ENCODE measurements around the gene ZNF467.

Gene ZNF467

GRCh38 chr7:149770728-149771636 is 2.4 kb downstream of the ZNF467 start:
- DNase-seq = no peak

DNA sequence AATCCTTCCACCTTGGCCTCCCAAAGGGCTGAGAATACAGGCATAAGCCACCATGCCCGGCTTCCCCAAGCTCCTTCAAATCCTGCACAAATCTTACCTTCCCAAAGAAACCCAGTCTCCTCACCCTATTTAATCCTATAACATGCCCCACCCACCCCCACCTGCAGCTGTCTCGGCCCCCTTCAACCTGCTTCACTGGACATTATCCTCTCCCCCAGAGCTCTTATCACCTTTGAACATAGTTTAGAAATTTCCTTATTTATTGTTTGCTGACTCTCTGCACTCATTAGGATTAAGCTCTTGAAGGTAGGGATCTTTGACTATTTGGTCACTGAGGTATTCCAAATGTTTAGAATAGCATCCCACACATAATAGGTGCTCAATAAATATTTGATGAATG is 3.5 kb downstream of the ZNF467 start:
- DNase-seq = no peak

GRCh38 chr7:149768931-149769330 is 4.5 kb downstream of the ZNF467 start:
- DNase-seq = no peak

GRCh38 chr7:149767068-149767467 is 6.3 kb downstream of the ZNF467 start:
- no peak for DNase-seq

DNA sequence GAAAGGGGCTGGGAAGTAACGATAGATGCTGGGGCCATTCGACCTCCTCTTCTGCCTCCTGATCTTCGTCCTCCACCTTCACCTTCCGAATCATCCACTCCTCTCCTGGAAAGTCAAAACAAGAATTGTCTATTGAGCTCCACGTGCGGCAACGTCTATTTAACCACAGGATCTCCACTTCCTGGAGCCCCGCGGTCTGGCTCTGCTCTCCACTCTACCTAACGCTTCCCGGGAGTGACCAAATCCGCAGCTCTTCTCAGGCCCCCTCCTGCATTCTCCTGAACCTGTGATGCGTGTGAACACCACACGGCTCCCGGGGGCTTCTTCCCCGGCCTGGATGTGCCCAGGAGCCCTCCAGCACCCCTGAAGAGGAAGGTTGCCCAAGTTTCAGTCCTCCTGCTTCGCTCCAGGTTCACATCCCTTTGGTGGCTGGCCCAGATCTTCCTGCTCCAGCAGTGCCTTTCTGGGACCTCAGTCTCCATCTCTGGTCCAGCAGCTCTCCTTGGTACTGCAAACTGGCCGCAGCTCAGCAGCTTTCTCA is 7.2 kb downstream of the ZNF467 start:
- no peak for DNase-seq

DNA sequence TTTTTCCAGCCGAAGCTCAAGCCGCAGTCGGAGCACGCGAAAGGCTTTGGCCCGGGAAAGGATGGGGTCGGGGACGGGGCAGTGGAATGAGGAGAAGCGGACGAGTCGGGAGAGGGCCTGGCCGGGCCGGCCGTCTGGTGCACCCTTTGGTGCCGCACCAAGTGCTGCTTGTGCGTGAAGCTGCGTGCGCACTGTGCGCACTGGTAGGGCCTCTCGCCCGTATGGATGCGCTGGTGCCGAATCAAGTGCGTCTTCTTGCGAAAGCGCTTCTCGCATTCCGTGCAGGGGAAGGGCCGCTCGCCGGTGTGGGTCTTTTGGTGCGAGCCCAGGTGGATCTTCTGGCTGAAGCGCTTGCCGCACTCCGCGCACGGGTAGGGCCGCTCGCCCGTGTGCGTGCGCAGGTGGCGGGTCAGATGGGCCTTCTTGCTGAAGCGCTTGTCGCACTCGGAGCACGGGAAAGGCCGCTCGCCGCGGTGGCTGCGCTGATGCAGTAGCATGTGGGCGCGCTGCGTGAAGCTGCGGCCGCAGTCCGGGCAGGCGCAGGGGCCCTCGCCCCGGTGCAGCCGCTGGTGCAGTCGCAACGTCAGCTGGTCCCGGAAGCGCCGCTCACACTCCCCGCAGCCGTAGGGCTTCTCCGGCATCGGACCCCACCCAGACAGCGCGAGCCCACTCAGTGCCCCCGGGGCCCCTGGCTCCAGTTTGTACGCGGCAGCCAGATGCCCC is 7.8 kb downstream of the ZNF467 start:
- DNase-seq = no peak

- DNase-seq = no peak
These were observed 8.6 kb downstream of the ZNF467 start for GRCh38 chr7:149764481-149765398.

GRCh38 chr7:149763563-149764240 is 9.7 kb downstream of the ZNF467 start:
- DNase-seq = no peak

- no peak for DNase-seq
These were observed 10.8 kb downstream of the ZNF467 start for GRCh38 chr7:149762610-149763009.

DNA sequence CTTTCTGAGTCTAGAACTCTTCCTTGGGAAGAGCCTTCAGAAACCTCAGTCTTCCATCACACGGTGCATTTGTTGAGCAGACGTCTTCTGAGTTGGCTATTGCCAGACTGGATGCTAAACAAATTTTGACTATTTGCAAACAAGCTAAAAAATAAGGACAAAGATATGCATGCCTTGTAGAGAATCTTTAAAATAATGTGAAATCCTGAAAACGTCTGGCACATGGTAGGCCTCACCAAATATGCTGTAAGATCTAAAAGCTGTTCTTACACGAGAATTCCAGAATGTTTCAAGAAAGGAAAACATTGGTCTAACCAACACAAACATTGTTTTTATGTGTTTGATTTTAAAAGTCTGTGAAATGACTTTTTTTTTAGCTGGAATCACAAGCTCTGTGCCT is 11.3 kb downstream of the ZNF467 start:
- DNase-seq = no peak

- DNase-seq = no peak
These were observed 12.1 kb downstream of the ZNF467 start for GRCh38 chr7:149761307-149761706.

GRCh38 chr7:149760538-149760937 is 12.8 kb downstream of the ZNF467 start:
- DNase-seq = no peak

DNA sequence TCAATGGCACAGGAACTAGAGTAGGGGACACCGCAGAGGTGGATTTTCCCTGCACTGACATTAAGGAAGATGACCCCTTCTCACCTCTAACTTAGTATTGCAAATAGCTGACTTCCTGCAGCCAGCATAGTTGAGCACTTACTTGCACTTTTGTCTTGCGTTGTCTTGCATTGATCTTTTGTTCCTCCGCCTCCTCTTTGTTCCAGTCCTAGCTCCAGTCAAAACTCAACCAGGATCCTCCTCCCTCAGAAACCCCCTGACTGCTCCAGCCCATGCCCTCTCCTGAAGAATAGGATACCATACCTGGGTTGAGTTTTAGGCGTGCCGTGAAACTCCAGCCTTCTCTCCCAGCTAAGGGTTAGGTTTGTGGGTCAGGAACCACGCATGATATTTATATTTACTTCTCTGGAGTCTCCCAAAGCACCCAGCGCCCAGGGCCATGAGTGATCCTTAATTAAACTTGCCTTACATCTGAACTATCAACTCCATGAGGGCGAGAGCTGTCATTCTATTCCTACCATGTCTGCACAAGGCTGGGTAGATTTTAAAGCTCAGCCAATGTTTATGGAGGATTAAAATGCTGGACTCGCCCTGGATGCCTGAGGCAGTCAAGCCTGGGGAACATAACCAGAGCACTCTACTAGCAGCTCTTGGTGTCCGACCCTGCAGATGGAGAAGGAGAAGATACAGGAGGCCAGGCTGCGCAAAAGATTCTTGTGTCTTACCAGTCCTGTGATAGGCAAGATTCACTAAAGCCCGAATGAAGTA is 14.1 kb downstream of the ZNF467 start:
- DNase-seq = no peak

DNA sequence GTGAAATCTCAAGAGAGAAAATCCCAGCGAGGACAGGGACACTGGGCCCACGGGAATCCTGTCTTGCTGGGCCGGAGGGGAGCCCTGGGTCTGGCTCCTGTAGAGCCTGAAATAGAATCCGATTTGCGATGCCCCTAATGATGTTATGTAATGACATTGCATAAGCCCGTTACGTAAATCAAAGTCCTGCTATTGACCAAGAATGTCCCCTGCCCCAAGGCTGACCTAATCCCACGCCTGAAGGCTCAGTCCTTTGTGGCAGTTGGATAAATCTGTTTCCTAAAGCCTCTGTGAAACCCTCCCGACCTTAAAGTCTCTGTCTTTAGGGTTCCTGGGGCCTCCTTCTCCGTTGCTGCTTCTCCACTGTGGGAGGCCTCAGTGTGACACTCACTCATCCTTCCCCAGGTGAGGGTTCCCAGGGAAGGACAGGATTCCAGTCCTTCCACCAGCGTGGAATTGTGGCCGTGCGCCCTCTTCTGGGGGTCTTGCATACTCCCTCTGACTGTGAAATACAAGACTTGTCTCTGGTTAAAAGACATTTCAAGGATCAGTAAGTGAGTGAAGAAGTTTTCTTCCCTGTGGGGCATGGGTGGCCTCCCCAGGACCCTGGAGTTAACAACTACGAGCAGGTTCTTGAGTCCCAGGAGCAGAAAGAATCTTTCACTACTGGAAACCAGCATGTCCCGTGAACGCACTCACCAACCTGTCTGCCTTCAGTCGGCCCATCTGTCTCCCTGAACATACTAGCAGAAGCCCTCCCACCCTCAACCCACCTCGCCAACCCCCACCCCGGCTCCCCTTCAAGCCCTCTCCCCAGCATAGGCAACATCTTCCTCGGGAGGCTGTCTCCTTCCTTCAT is 19.8 kb downstream of the ZNF467 start:
- DNase-seq = peak in 2 of 3 donors; percentile 22 to 47

DNA sequence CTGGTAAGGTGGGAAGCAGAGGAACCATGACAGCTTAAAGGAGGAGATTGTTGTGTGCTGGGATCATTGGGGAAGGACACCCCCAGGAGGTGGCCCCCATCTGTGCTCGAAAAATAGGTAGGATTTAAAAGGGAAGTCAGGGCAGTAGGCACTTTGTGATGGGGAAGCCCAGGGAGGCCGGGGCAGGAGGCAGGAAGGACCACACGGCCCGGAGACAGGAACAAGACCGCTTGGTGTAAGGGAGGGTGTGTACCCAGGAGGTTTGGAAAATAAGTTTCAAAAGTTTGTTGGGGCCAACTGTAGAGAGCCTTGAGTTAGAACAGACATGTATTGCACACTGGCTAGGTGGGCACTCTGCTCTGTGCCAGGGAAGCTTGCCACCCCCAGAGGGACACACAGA is 20.7 kb downstream of the ZNF467 start:
- peak in 2 of 3 donors; percentile 22 to 34 for DNase-seq

DNA sequence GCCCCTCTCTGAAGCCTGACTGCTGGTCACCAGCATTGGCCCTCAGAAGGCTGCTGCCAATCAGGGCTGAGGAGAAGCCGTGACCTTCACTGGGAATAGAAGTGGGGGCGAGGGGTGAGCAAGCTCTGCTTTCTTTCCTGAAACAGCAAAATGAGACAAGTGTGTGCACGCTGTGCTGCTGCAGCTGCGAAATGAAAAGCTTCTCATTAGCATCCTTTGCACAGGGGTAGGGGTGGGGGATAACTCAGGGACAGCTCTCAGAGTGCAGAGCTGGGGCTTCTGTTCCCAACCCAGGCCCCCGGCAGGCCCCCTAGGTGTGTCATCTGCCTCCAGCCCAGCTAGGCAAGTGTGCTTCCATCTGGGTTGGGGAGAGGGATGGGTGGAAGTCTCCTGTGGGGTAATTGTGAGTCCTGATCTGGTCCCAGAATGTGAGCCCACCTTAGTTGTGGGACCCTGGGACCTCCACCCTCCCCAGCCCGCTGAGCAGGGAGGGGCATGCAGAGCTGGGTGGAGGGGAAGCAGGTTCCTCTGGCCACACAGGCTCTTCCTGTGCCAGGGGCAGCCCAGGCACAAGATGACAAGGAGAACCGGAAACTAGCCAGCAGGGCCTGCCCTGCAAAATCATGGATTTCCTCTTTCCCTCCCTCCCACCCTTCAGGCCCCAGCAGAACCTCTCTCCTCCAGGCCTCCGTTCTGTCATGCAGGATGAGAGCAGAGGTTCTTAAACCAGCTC is 22.2 kb downstream of the ZNF467 start:
- peak in 2 of 3 donors; percentile 20 to 46 for DNase-seq

DNA sequence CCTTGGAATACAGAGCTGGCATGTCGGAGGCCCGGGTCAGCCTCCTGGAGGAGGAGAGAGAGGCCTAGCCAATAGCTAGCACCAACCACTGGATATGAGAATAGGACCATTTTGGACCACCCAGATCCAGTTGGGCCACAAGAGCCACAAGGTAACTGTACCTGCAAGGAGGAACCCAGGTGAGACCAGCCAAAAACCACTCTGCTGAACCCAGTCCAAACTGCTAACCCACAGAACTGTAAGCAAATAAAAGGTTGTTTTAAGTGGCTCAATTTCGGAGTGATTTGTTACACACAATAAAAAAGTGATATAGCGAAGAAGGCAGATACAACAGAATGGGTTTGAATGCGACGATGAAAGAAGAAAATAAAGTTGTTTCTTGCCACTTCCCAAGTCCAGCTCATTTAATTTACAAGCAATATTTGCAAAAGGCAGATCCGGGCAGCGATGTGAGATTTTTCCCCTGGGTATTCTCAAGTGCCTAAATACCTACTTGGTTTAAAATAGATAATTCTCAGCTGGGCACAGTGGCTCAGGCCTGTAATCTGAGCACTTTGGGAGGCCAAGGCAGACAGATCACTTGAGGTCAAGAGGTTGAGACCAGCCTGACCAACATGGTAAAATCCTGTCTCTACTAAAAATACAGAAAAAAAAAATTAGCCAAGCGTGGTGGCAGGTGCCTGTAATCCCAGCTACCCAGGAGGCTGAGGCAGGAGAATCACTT is 23.1 kb downstream of the ZNF467 start:
- DNase-seq = no peak

DNA sequence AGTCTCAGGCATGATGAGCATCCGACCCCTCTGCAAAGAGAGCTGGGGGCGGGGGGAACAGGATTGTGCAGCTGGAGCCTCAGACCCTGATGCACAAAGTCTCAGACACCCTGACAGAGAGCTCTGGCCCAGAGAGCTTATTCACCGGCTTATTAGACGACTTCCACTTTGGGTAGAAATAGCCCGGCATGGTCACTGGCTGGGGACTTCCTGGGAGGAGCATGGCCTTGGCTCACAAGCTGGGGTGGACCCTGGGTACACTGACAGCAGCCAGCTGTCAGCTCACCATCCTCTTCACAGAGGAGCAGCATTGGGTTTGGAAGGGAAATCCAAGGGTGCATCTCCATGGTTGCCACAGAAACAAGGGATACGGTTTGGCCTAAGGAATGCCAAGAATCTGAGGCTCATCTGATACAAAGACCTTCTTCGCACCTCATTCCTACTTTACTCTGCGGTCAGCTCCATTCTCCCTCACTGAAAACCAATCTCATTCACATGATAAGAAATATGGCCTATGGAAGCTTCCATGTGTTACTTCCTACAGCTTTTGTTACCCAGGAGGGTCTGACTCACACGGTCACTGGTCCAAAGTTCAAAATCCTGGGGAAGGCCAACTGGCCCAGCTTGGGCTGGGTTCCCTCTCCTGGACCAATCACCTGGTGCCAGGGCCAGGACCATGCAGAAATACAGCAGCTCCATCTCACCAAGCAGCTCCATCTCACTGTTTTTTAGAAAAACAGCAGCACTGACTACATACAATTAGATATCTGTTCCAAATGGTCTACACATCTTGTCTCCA is 25.1 kb downstream of the ZNF467 start:
- DNase-seq = peak in 1 of 3 donors; percentile 59
